Astrocyte of the spinal cord (primary cell): ENCODE data around the gene ATP6V1D.

Experiments used
- DNase-seq: peaks from one replicate; pipeline ENCODE4 v3.0.0; 2011; ENCODE audit warnings: low read depth, low spot score
- H3K4me3 ChIP-seq: 2 replicates; pipeline ENCODE4 v1.5.1; 2011; ENCODE audit warnings: low read depth, mild to moderate bottlenecking, low read length, moderate library complexity
- CTCF ChIP-seq: IDR thresholded peaks from 2 replicates; pipeline ENCODE4 v1.5.1; 2012; ENCODE audit warnings: low read depth, mild to moderate bottlenecking, low read length, inconsistent platforms
- in situ Hi-C: cut with HindIII; loops from 2 replicates; pipeline ENCODE4 v1.10.0; 2017; ENCODE audit warnings: low sequenced_read_pairs

ATP6V1D gene

GRCh38 chr14:67389275-67389674, 29.7 kb upstream of the ATP6V1D start:
- no peak for DNase-seq
- no peak overlapping the region for H3K4me3 ChIP-seq
- in situ Hi-C loops: no loop called here
- TF ChIP-seq CTCF: no peak

GRCh38 chr14:67387195-67387594, 27.6 kb upstream of the ATP6V1D start:
- no peak overlapping the region for H3K4me3 ChIP-seq
- no peak for TF ChIP-seq CTCF
- no peak for DNase-seq
- in situ Hi-C loops: no loop called here

- in situ Hi-C loops: no loop called here
- TF ChIP-seq CTCF: no peak
- DNase-seq: no peak
- H3K4me3 ChIP-seq: no peak overlapping the region
These were observed 26.0 kb upstream of the ATP6V1D start for GRCh38 chr14:67385618-67386017.

GRCh38 chr14:67385120-67385519, 25.5 kb upstream of the ATP6V1D start:
- DNase-seq: no peak
- H3K4me3 ChIP-seq: no peak overlapping the region
- no peak for TF ChIP-seq CTCF
- in situ Hi-C loops: no loop called here

- DNase-seq: no peak
- in situ Hi-C loops: no loop called here
- H3K4me3 ChIP-seq: no peak overlapping the region
- TF ChIP-seq CTCF: no peak
These were observed 18.3 kb upstream of the ATP6V1D start for GRCh38 chr14:67377916-67378315.

GRCh38 chr14:67373347-67373746, 13.7 kb upstream of the ATP6V1D start:
- no peak for TF ChIP-seq CTCF
- in situ Hi-C loops: no loop called here
- H3K4me3 ChIP-seq: no peak overlapping the region
- no peak for DNase-seq

GRCh38 chr14:67372833-67373232, 13.2 kb upstream of the ATP6V1D start:
- no peak overlapping the region for H3K4me3 ChIP-seq
- TF ChIP-seq CTCF: no peak
- DNase-seq: no peak
- in situ Hi-C loops: no loop called here
